ENCODE results near the gene OR52N4.

Gene OR52N4

GRCh38 chr11:5749836-5750235, 4.2 kb upstream of the OR52N4 start:
- no peaks in the 10 kb centered on the region for H3K4me1 ChIP-seq (ENCODE audit: insufficient read depth, low read length, poor library complexity, severe bottlenecking)
- no peak overlapping the region for H3K9ac ChIP-seq (ENCODE audit: low read depth, low read length, poor library complexity, severe bottlenecking)
- no peaks in the 10 kb centered on the region for H3K27me3 ChIP-seq (ENCODE audit: insufficient read depth, low read length, poor library complexity, severe bottlenecking)
- H3K36me3 ChIP-seq (ENCODE audit: insufficient read depth, low read length): no peaks in the 10 kb centered on the region
- no peaks in the 10 kb centered on the region for H3K9me2 ChIP-seq (replicated peaks; ENCODE audit: low read depth, low read length)
- H3K9me3 ChIP-seq (ENCODE audit: insufficient read depth, low read depth, low read length): no peaks in the 10 kb centered on the region
- H3K4me3 ChIP-seq (ENCODE audit: low read length, poor library complexity, severe bottlenecking): no peak overlapping the region
- no peak overlapping the region for H2AFZ ChIP-seq (ENCODE audit: low read length)
- no peaks in the 10 kb centered on the region for H4K20me1 ChIP-seq (ENCODE audit: insufficient read depth, low read length, poor library complexity, severe bottlenecking)
- H3K79me2 ChIP-seq (ENCODE audit: insufficient read depth, low read length): no peaks in the 10 kb centered on the region
- no peak for TF ChIP-seq CTCF (conservative IDR thresholded peaks at IDR 0.05; ENCODE audit: low read length)
- TF ChIP-seq EZH2phosphoT487 (IDR thresholded peaks at IDR 0.05; ENCODE audit: borderline replicate concordance): no peak
- no peaks in the 10 kb centered on the region for H3F3A ChIP-seq (ENCODE audit: low read depth)
- no peak overlapping the region for H3K4me2 ChIP-seq (ENCODE audit: low read depth, low read length, poor library complexity, severe bottlenecking)

- H4K20me1 ChIP-seq (ENCODE audit: insufficient read depth, low read length, poor library complexity, severe bottlenecking): no peaks in the 10 kb centered on the region
- H3K4me3 ChIP-seq (ENCODE audit: low read length, poor library complexity, severe bottlenecking): no peak overlapping the region
- H3K4me2 ChIP-seq (ENCODE audit: low read depth, low read length, poor library complexity, severe bottlenecking): no peak overlapping the region
- no peaks in the 10 kb centered on the region for H3F3A ChIP-seq (ENCODE audit: low read depth)
- no peak overlapping the region for H3K9ac ChIP-seq (ENCODE audit: low read depth, low read length, poor library complexity, severe bottlenecking)
- no peaks in the 10 kb centered on the region for H3K27me3 ChIP-seq (ENCODE audit: insufficient read depth, low read length, poor library complexity, severe bottlenecking)
- H3K79me2 ChIP-seq (ENCODE audit: insufficient read depth, low read length): no peaks in the 10 kb centered on the region
- no peaks in the 10 kb centered on the region for H3K4me1 ChIP-seq (ENCODE audit: insufficient read depth, low read length, poor library complexity, severe bottlenecking)
- no peak overlapping the region for H2AFZ ChIP-seq (ENCODE audit: low read length)
- H3K9me3 ChIP-seq (ENCODE audit: insufficient read depth, low read depth, low read length): no peaks in the 10 kb centered on the region
- H3K36me3 ChIP-seq (ENCODE audit: insufficient read depth, low read length): no peaks in the 10 kb centered on the region
- H3K9me2 ChIP-seq (replicated peaks; ENCODE audit: low read depth, low read length): no peaks in the 10 kb centered on the region
- TF ChIP-seq CTCF (conservative IDR thresholded peaks at IDR 0.05; ENCODE audit: low read length): no peak
- no peak for TF ChIP-seq EZH2phosphoT487 (IDR thresholded peaks at IDR 0.05; ENCODE audit: borderline replicate concordance)
Measured at GRCh38 chr11:5767056-5767455, 13.0 kb downstream of the OR52N4 start.

- no peaks in the 10 kb centered on the region for H3K9me3 ChIP-seq (ENCODE audit: insufficient read depth, low read depth, low read length)
- H3K4me1 ChIP-seq (ENCODE audit: insufficient read depth, low read length, poor library complexity, severe bottlenecking): no peaks in the 10 kb centered on the region
- H2AFZ ChIP-seq (ENCODE audit: low read length): no peak within 1 kb of the TSS
- TF ChIP-seq CTCF (conservative IDR thresholded peaks at IDR 0.05; ENCODE audit: low read length): no peak
- TF ChIP-seq EZH2phosphoT487 (IDR thresholded peaks at IDR 0.05; ENCODE audit: borderline replicate concordance): no peak
- H3K4me2 ChIP-seq (ENCODE audit: low read depth, low read length, poor library complexity, severe bottlenecking): no peak within 1 kb of the TSS
- H3K79me2 ChIP-seq (ENCODE audit: insufficient read depth, low read length): no peaks in the 10 kb centered on the region
- H3K36me3 ChIP-seq (ENCODE audit: insufficient read depth, low read length): no peaks in the 10 kb centered on the region
- no peaks in the 10 kb centered on the region for H3F3A ChIP-seq (ENCODE audit: low read depth)
- no peaks in the 10 kb centered on the region for H3K9me2 ChIP-seq (replicated peaks; ENCODE audit: low read depth, low read length)
- H3K9ac ChIP-seq (ENCODE audit: low read depth, low read length, poor library complexity, severe bottlenecking): no peak within 1 kb of the TSS
- H3K27me3 ChIP-seq (ENCODE audit: insufficient read depth, low read length, poor library complexity, severe bottlenecking): no peaks in the 10 kb centered on the region
- no peak within 1 kb of the TSS for H3K4me3 ChIP-seq (ENCODE audit: low read length, poor library complexity, severe bottlenecking)
- H4K20me1 ChIP-seq (ENCODE audit: insufficient read depth, low read length, poor library complexity, severe bottlenecking): no peaks in the 10 kb centered on the region
Measured at GRCh38 chr11:5783255-5783654, 29.2 kb downstream of the OR52N4 start, which contains the start of gene OR52N5. Gene OR52N5 (minus strand): TSS chr11:5783355. CDS start chr11:5778634, 4,721 bp downstream.
